Activated CD8-positive, alpha-beta memory T cell treated with anti-CD3 and anti-CD28 coated beads, Interleukin-2, amount 50 U/mL, for 4 hours (primary cell): ENCODE measurements around the gene PRKCSH.
"Not testable (repeated sequence)": the region's sequence is repeated elsewhere in the genome, so short reads cannot be mapped to it uniquely, and the experiment has no call there.

ENCODE experiments used
- DNase-seq: peaks from one replicate; pipeline ENCODE4 v3.0.0-alpha.2; 2020

The PRKCSH gene

GRCh38 chr19:11451327-11451870 lies 16.0 kb downstream of the PRKCSH start:
- DNase-seq = no peak

GRCh38 chr19:11451871-11452619 lies 16.6 kb downstream of the PRKCSH start:
- DNase-seq = no peak

GRCh38 chr19:11452620-11453310 lies 17.3 kb downstream of the PRKCSH start:
- DNase-seq = no peak

GRCh38 chr19:11453468-11454341 lies 18.3 kb downstream of the PRKCSH start:
- DNase-seq = no peak

- not testable (repeated sequence) for DNase-seq
Observed at GRCh38 chr19:11455233-11455554, 19.8 kb downstream of the PRKCSH start.

- DNase-seq = no peak
Observed at GRCh38 chr19:11456659-11457058, 21.2 kb downstream of the PRKCSH start.

GRCh38 chr19:11457115-11457514 lies 21.7 kb downstream of the PRKCSH start:
- no peak for DNase-seq

- DNase-seq = no peak
Observed at GRCh38 chr19:11457831-11458230, 22.4 kb downstream of the PRKCSH start.

- DNase-seq = no peak
Observed at GRCh38 chr19:11458236-11458900, 22.9 kb downstream of the PRKCSH start.

GRCh38 chr19:11458912-11459311 lies 23.5 kb downstream of the PRKCSH start:
- not testable (repeated sequence) for DNase-seq

GRCh38 chr19:11460207-11460606 lies 24.8 kb downstream of the PRKCSH start:
- no peak for DNase-seq

GRCh38 chr19:11461453-11461852 lies 26.0 kb downstream of the PRKCSH start:
- no peak for DNase-seq

GRCh38 chr19:11463391-11463790 lies 28.0 kb downstream of the PRKCSH start:
- no peak for DNase-seq

- no peak for DNase-seq
Observed at GRCh38 chr19:11464333-11465265, 29.2 kb downstream of the PRKCSH start.

- DNase-seq = no peak
Observed at GRCh38 chr19:11465600-11465999, 30.2 kb downstream of the PRKCSH start.

- DNase-seq = not testable (repeated sequence)
Observed at GRCh38 chr19:11468266-11468845, 32.9 kb downstream of the PRKCSH start.

GRCh38 chr19:11473725-11474124 lies 38.3 kb downstream of the PRKCSH start:
- DNase-seq = no peak

- not testable (repeated sequence) for DNase-seq
Observed at GRCh38 chr19:11475343-11475742, 39.9 kb downstream of the PRKCSH start.

- no peak for DNase-seq
Observed at GRCh38 chr19:11475861-11476260, 40.4 kb downstream of the PRKCSH start.

- DNase-seq = no peak
Observed at GRCh38 chr19:11478167-11479089, 43.0 kb downstream of the PRKCSH start.
